ENCODE data around the gene TNFAIP2. TPM values are rescaled to one million over a fixed set of nuclear protein-coding genes. Genes with fewer than 3 reads are reported as not detected.

TNFAIP2 gene
- total RNA-seq, 2 experiments from 2014 or later = 0.50 to 0.56 TPM

DNA sequence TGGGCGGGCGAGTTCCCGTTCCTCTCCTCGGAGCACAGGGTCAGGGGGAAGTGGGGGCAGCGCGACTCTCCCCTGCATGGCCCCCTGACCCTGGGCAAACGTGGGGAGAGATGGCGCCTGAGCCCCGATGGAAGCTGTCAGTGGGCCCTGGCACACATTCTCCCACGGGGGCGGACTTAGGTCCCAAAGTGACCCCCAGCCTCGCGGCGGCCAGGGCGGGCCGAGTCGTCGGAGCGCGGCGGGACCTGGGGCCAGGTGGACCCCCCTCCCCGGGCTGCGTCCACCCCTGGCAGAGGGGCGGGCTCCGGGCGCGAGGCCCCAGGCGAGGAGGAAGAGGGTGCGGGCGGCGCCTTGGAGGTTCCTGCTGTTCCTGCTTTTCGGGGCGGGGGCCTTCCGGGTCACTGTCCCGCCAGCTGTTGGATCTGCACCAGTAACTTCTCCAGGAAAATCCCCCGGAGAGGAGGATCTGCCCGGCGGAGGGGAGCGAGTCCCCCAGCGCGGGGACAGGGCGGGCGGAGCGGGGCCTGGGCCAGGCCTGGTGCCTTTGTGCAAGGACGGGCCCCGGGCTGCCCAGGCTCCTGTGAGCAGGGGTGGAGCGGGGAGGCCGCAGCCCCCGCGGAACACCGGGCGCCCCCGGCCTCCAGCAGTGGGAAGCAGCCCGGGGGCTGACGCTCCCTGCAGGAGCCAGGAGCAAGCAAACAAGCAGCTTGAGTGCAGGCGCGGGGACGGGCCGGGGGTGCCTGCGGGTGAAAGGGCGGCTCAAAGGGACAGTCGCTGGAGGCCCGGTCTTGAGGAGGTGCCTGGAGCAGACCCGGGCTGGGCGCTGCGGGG lies 15.3 kb downstream of the TNFAIP2 start:
- Mint-ChIP-seq H3K27me3 (peaks cover 29% of the 10 kb centered on the region), H3K36me3 (no peaks in the 10 kb centered on the region), H3K27ac (no peak overlapping the region), H3K4me1 (ENCODE audit: low read depth) (peaks cover 6% of the 10 kb centered on the region), H3K9me3 (no peaks in the 10 kb centered on the region), H3K4me3 (no peak overlapping the region)
- intact Hi-C loops (cut with micrococcal nuclease) = no loop called here
- ChIA-PET POLR2A (no interaction called here), CTCF (interaction anchor here (4.4 kb wide), 1 partner anchor 33 kb away, joined by 24 read pairs; no protein-coding TSS in a partner anchor)
- no peak for DNase-seq

DNA sequence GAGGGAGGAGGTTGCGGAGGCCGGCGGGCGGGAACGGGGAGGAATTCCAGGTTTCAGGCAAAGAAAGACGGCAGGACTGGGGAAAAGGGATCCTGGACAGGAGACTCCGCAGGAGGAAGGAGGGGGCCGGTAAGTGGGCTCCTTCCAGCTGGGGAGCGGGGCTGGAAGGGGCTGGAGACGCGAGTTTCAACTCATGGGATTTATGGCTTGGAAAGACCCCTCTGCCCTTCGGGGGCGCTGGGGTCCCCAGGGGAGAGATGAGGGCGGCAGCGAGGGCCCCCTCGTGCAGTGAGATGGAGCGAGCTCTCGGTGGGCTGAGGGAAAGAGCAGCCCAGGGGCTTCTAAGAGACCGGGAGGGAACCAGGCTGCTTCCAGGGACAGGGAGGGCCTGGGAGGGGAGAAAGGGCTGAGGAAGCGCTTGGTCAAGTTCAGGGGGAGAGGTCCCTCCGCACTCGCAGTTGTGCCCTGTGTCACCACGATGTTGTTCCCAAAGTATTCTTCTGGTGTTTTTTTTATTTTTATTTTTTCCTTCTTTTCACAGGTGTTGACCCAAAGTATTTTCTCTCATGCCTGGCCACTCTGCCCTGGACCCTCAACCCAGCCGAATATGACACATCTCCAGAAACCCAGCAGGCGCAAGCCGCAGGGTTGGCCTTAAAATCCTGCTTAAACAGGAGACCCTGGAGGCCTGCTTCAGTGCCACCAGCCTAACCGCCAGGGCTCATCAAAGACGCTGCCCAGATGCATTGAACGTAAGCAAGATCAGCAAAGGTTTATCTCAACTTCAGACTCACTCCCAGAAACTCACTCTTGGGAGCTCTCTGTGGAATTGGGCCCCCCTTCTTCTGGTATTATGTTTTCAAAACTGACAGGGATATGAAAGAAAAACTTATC lies 16.1 kb downstream of the TNFAIP2 start:
- Mint-ChIP-seq H3K36me3 (no peaks in the 10 kb centered on the region), H3K27ac (no peak overlapping the region), H3K4me1 (ENCODE audit: low read depth) (peaks cover 6% of the 10 kb centered on the region), H3K9me3 (no peaks in the 10 kb centered on the region), H3K27me3 (peaks cover 32% of the 10 kb centered on the region), H3K4me3 (no peak overlapping the region)
- CTCF ChIA-PET = interaction anchor here (0.7 to 4.4 kb wide), 2 partner anchors 34 to 436 kb away, joined by 3 to 24 read pairs; no protein-coding TSS in a partner anchor
- intact Hi-C loops (cut with micrococcal nuclease) = no loop called here
- no peak for DNase-seq
- POLR2A ChIA-PET = no interaction called here

DNA sequence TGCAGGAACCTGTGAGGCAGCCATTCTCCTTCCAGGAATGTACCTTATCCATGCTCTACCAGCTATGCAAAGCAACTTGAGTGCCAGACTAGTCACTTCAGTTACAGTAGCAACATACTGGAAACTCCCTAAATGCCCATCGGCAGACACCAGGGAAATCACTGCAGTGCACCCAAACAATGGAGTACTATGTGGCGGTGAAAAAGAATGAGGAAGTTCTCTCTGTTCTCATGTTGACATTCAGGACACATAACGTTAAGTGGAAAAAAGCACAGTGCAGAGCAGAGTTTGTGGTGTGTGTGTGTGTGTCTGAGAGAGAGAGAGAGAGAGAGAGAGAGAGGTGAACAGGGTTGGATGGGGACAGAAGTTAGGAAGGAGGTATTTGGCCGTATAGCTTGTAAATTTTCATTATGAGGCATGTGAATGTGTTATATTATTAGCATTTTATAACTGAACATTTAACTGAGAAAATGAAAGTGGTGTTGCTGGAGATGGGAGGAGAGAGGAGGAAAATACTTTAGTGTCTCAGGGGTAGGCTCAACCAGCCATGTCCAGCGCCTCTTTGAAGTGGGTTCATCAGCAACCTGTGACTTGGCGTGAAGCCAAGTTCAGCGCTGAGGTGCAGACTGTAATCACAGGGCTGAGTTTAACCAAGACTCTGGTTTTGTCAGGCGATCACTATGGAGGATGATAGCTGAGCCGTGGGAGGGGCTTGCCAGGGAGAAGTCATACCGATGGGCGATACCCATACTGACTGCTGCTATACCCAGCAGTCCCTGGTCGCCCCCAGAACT lies 17.3 kb downstream of the TNFAIP2 start:
- ChIA-PET POLR2A (no interaction called here), CTCF (interaction anchor here (0.6 to 4.4 kb wide), 4 partner anchors 9 to 65 kb away, joined by 3 to 24 read pairs (median 3); no protein-coding TSS in a partner anchor)
- H3K27me3 Mint-ChIP-seq = peaks cover 33% of the 10 kb centered on the region
- H3K4me3 Mint-ChIP-seq = no peak overlapping the region
- H3K9me3 Mint-ChIP-seq = no peaks in the 10 kb centered on the region
- no peak overlapping the region for H3K27ac Mint-ChIP-seq
- intact Hi-C loops (cut with micrococcal nuclease) = loop anchor here (1.0 kb wide), 1 partner anchor 62 kb away; no protein-coding TSS in a partner anchor
- H3K36me3 Mint-ChIP-seq = no peaks in the 10 kb centered on the region
- DNase-seq = no peak
- H3K4me1 Mint-ChIP-seq (ENCODE audit: low read depth) = peaks cover 6% of the 10 kb centered on the region

DNA sequence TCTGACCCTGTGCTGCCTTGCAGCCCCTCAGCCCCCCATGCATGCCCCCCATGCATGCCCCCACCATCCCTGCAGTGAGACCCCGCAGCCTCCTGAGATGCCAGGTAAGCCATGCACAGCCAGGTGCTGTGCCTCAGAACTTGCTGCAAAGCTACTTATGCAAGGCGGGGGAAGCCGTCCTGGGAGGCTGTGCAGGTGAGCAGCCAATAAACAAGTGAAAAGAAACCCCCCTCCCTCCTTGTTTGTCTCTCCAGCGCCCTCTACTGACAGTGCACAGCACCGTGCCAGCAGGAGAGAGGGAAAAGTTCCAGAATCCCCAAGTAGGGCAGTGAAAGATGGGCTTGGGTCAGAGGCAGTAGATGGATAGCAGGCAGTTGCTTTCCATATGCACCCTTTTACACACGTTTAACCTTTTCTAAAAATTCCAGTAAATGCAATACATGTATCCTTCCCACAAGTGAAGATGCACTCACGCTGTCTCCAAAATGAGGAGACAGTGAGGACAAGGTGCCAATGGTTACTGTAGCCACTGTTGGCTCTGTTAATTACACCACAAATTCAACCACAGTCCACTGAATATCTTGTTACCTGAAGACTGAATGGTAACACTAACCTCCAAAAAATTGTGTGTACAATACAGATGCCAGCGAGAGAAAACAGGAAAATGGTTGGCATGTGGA lies 18.0 kb downstream of the TNFAIP2 start:
- H3K9me3 Mint-ChIP-seq = no peaks in the 10 kb centered on the region
- intact Hi-C loops (cut with micrococcal nuclease) = loop anchor here (1.0 kb wide), 1 partner anchor 63 kb away; no protein-coding TSS in a partner anchor
- H3K27me3 Mint-ChIP-seq = peaks cover 34% of the 10 kb centered on the region
- ChIA-PET POLR2A (no interaction called here), CTCF (interaction anchor here (0.6 to 4.4 kb wide), 5 partner anchors 9 to 66 kb away, joined by 3 to 24 read pairs (median 3); no protein-coding TSS in a partner anchor)
- no peak overlapping the region for H3K4me3 Mint-ChIP-seq
- DNase-seq = peak; percentile 57
- H3K4me1 Mint-ChIP-seq (ENCODE audit: low read depth) = peaks cover 6% of the 10 kb centered on the region
- H3K36me3 Mint-ChIP-seq = no peaks in the 10 kb centered on the region
- H3K27ac Mint-ChIP-seq = no peak overlapping the region

DNA sequence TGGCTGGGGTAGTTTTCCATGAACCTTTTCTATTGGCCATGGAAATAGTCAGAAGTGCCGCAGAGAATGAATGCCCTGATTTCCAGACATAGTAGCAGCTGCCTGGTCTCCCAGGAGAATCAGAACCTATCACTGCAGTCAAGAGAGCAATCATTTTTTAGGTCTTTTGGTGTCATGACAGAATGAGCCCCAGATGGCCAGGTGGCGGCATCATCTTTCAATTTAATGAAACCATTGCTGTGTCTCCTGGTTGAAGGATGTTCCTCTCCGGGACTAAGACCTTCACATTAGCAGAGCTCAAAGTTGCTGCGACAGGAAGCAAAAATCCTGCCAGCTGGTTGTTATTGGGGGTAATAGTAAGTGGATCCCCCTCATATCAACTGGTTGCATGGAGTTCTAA lies 18.8 kb downstream of the TNFAIP2 start:
- Mint-ChIP-seq H3K36me3 (no peaks in the 10 kb centered on the region), H3K27me3 (peaks cover 35% of the 10 kb centered on the region), H3K9me3 (no peaks in the 10 kb centered on the region), H3K4me3 (no peak overlapping the region), H3K4me1 (ENCODE audit: low read depth) (peaks cover 6% of the 10 kb centered on the region), H3K27ac (no peak overlapping the region)
- POLR2A ChIA-PET = no interaction called here
- intact Hi-C loops (cut with micrococcal nuclease) = no loop called here
- no peak for DNase-seq
- CTCF ChIA-PET = interaction anchor here (1.1 to 4.4 kb wide), 2 partner anchors 37 to 67 kb away, joined by 3 to 24 read pairs; no protein-coding TSS in a partner anchor

DNA sequence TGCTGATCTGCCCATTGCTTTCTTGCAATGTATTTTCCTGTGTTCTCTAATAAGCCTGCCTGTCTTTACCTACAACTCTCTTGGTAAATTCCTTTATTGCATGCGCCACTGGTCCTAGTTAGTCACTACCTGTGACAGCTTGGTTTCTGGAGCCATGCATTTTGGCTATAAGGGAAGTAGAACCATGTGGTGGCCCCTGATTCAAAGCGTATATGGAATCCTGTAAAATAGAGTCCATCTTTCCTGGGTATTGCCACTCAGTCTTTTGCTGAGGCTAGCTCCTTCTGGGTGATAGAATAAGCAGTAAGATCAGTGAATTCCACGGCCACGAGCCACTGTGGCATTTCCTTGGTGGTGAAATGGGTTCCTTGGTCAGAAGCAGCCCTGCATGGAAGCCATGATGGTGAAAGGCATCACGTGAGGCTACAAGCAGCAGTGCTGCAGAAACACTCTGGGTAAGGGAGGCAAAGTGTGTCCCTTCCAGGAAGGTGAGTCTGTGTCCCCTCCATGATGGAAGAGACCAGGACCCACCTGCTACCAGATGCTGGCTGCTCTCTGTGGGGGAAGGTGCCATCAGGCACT lies 19.6 kb downstream of the TNFAIP2 start:
- H3K4me1 Mint-ChIP-seq (ENCODE audit: low read depth) = peaks cover 6% of the 10 kb centered on the region
- POLR2A ChIA-PET = no interaction called here
- no peaks in the 10 kb centered on the region for H3K9me3 Mint-ChIP-seq
- H3K27ac Mint-ChIP-seq = no peak overlapping the region
- H3K27me3 Mint-ChIP-seq = peaks cover 37% of the 10 kb centered on the region
- CTCF ChIA-PET = interaction anchor here (4.4 kb wide), 1 partner anchor 38 kb away, joined by 24 read pairs; no protein-coding TSS in a partner anchor
- H3K4me3 Mint-ChIP-seq = no peak overlapping the region
- DNase-seq = no peak
- intact Hi-C loops (cut with micrococcal nuclease) = no loop called here
- no peaks in the 10 kb centered on the region for H3K36me3 Mint-ChIP-seq

DNA sequence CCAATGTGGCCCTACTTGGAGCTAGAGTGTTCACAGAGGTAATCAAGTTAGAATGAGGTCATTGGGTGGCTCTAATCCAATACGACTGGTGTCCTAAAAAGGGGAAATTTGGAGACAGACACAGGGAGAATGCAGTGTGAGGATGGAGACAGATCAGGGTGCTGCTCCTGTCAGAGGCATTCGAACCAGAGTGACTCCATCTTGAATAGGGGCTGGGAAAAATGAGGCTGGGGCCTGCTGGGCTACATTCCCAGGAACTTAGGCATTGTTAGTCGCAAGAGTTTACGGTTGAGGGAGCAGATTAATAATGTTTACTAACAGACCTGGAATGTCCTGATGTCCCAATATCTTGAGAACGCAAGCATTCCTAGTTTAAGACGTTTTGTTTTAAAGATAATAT lies 20.2 kb downstream of the TNFAIP2 start:
- H3K4me1 Mint-ChIP-seq (ENCODE audit: low read depth) = peaks cover 6% of the 10 kb centered on the region
- peaks cover 38% of the 10 kb centered on the region for H3K27me3 Mint-ChIP-seq
- no peak overlapping the region for H3K27ac Mint-ChIP-seq
- H3K36me3 Mint-ChIP-seq = no peaks in the 10 kb centered on the region
- DNase-seq = no peak
- no peak overlapping the region for H3K4me3 Mint-ChIP-seq
- intact Hi-C loops (cut with micrococcal nuclease) = no loop called here
- POLR2A ChIA-PET = no interaction called here
- H3K9me3 Mint-ChIP-seq = no peaks in the 10 kb centered on the region
- CTCF ChIA-PET = interaction anchor here (1.5 kb wide), 1 partner anchor 39 kb away, joined by 4 read pairs; no protein-coding TSS in a partner anchor

DNA sequence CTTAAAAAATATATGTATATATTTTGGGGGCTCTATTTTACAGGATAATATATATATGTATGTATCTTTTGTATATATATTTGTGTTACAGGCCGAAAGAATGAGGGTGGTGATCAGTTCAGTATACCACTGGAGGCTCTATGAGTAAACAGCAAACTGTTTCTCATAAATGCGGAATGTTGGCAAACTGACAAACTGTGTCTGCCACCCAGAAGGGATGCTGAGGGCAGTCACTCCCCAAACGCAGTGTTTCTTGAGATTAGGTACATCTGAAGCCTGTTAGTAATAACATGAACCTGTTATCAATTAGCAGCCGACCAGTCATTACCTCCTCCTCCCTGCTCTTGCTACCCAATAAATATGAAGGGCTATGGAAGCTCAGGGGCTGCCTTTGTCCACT lies 20.8 kb downstream of the TNFAIP2 start:
- ChIA-PET CTCF (interaction anchor here (1.5 kb wide), 1 partner anchor 39 kb away, joined by 4 read pairs; no protein-coding TSS in a partner anchor), POLR2A (no interaction called here)
- intact Hi-C loops (cut with micrococcal nuclease) = no loop called here
- no peaks in the 10 kb centered on the region for H3K9me3 Mint-ChIP-seq
- peaks cover 6% of the 10 kb centered on the region for H3K4me1 Mint-ChIP-seq (ENCODE audit: low read depth)
- no peaks in the 10 kb centered on the region for H3K36me3 Mint-ChIP-seq
- peaks cover 40% of the 10 kb centered on the region for H3K27me3 Mint-ChIP-seq
- H3K4me3 Mint-ChIP-seq = no peak overlapping the region
- DNase-seq = no peak
- no peak overlapping the region for H3K27ac Mint-ChIP-seq

DNA sequence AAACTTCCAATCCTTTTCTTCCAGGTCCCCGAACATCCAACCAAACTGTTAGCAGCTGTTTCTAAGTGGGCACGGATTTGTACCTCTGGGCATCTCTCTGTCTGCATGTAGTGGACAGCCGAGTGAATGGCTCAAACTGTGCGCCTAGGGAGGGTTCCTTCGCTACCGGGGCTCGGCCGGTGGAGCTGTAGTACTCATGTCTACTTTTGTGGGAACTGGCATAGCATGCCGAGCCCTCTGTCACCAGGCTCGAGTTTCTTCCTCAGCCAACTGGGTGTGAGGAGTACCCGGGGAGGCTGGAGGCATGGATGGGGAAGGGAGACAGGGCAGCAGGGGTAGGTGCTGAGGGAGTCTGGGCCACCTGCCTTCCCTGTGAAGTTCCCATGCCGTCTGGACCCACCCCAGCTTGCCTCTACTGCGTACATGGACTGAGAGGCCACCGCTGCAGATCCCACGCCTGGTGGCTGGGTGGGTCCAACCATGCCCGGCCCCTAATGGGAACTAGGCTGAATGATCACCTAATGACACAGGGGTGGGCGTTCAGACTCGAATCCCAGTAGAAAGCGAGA lies 23.0 kb downstream of the TNFAIP2 start:
- H3K4me1 Mint-ChIP-seq (ENCODE audit: low read depth) = no peaks in the 10 kb centered on the region
- H3K4me3 Mint-ChIP-seq = no peak overlapping the region
- ChIA-PET CTCF (no interaction called here), POLR2A (no interaction called here)
- peaks cover 29% of the 10 kb centered on the region for H3K27me3 Mint-ChIP-seq
- no peaks in the 10 kb centered on the region for H3K9me3 Mint-ChIP-seq
- no peaks in the 10 kb centered on the region for H3K36me3 Mint-ChIP-seq
- H3K27ac Mint-ChIP-seq = no peak overlapping the region
- intact Hi-C loops (cut with micrococcal nuclease) = no loop called here
- DNase-seq = no peak

DNA sequence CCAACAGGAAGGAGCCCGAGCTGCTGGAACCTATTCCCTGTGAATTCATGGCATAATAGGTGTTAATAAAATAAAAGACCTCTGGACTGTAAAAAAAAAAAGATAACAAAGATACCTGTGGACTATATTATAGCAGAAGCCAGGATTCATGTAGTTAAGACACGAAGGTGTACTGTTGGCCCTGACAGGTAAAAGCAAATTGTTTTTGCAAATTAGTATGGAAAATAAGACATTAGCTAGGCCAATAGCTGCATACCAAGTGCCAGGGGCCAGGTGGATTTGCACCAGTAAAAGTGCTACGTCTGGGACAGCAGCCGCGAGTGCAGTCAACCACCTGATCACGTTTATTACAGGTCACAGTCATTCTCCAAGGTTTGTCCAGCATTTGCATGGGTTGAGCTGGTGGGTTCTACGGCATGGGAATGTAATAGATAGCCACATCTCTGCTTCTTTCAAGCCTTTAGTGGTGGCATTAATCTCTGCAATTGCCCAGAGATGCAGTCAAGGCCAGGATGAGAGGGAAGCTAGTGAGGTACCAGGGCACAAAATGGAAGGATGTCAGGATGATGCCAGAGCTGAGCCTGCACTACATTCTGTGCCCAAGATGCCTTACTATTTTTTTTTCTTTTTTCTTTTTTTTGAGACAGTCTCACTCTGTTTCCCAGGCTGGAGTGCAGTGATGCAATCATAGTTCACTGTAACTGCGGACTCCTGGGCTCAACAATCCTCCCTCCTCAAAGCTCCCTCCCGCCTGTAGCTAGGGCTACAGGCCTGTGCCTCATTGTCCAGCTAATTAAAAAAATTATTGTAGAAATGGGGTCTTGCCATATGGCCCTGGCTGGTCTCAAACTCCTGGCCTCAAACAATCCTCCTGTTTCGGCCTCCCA lies 26.3 kb downstream of the TNFAIP2 start:
- Mint-ChIP-seq H3K4me1 (ENCODE audit: low read depth) (no peaks in the 10 kb centered on the region), H3K27me3 (peaks cover 8% of the 10 kb centered on the region), H3K9me3 (no peaks in the 10 kb centered on the region), H3K4me3 (no peak overlapping the region), H3K36me3 (no peaks in the 10 kb centered on the region), H3K27ac (no peak overlapping the region)
- CTCF ChIA-PET = interaction anchor here (0.9 to 3.8 kb wide), 3 partner anchors 9 to 143 kb away, joined by 3 to 16 read pairs (median 4); no protein-coding TSS in a partner anchor
- POLR2A ChIA-PET = no interaction called here
- no peak for DNase-seq
- intact Hi-C loops (cut with micrococcal nuclease) = no loop called here
